Natural killer cell (primary cell): ENCODE data around the gene NOXRED1. TPM values are rescaled to one million over a fixed set of nuclear protein-coding genes. Genes with fewer than 3 reads are reported as not detected.

ENCODE experiments used
- ATAC-seq, 3 donors: fragments of 150-1000 bp in 2 of 3; fragments of 200-7000 bp in 1 of 3; cut with Tn5 transposase; 1 replicate in 1 of 3; 2 replicates in 2 of 3; pipeline ENCODE4 v1.10.0; 2021; ENCODE audit warnings: mild to moderate bottlenecking in 2 of 3, moderate library complexity in 2 of 3
- DNase-seq, 2 donors: peaks; one replicate each; pipeline versions ENCODE4 v3.0.0 to v3.0.0-alpha.2; 2013 to 2021; ENCODE audit warnings: mixed read lengths in 1 of 2
- H3K27ac ChIP-seq: one replicate; pipeline ENCODE4 v1.5.1; 2013; ENCODE audit warnings: mild to moderate bottlenecking, low read length
- H3K27me3 ChIP-seq: one replicate; pipeline ENCODE4 v1.6.1; 2013; ENCODE audit warnings: low read length; ENCODE audit not compliant: control insufficient read depth, insufficient read depth
- H3K36me3 ChIP-seq: one replicate; pipeline ENCODE4 v1.6.1; 2013; ENCODE audit warnings: low read length; ENCODE audit not compliant: control insufficient read depth, insufficient read depth
- H3K4me1 ChIP-seq: one replicate; pipeline ENCODE4 v1.6.1; 2013; ENCODE audit warnings: low read length; ENCODE audit not compliant: control insufficient read depth, insufficient read depth
- H3K4me3 ChIP-seq: one replicate; pipeline ENCODE4 v1.5.1; 2013; ENCODE audit warnings: low read length
- H3K9me3 ChIP-seq: one replicate; pipeline ENCODE4 v1.6.1; 2013; ENCODE audit warnings: low read length; ENCODE audit not compliant: control insufficient read depth, insufficient read depth
- H3K27ac Mint-ChIP-seq, 2 donors: one replicate each; pipeline ENCODE4 v1.8.0; 2022; ENCODE audit warnings: mild to moderate bottlenecking in 2 of 2, mixed read lengths in 2 of 2, moderate library complexity in 1 of 2
- H3K27me3 Mint-ChIP-seq, 2 donors: one replicate each; pipeline ENCODE4 v1.8.0; 2022; ENCODE audit warnings: low read depth in 2 of 2, mixed read lengths in 2 of 2
- H3K36me3 Mint-ChIP-seq: one replicate; pipeline ENCODE4 v1.8.0; 2022; ENCODE audit warnings: mixed read lengths
- H3K4me1 Mint-ChIP-seq, 2 donors: one replicate each; pipeline ENCODE4 v1.8.0; 2022; ENCODE audit warnings: mixed read lengths in 2 of 2
- H3K4me3 Mint-ChIP-seq: one replicate; pipeline ENCODE4 v1.8.0; 2022; ENCODE audit warnings: mild to moderate bottlenecking, moderate library complexity, mixed read lengths
- H3K9me3 Mint-ChIP-seq, 2 donors: one replicate each; pipeline ENCODE4 v1.8.0; 2022; ENCODE audit warnings: mixed read lengths in 2 of 2
- WGBS: methylation state at CpG from one replicate; pipeline ENCODE4 v1.1.7; 2013; ENCODE audit warnings: missing lambda C conversion rate; ENCODE audit not compliant: insufficient coverage; 5-methylcytosine and 5-hydroxymethylcytosine counted together
- intact Hi-C: fragments of 100-400 bp; cut with micrococcal nuclease; formaldehyde crosslinking; loops from one replicate; pipeline ENCODE4 v1.14.2; 2022
- total RNA-seq, 4 donors: library from RNA; stranded (reverse); fragments of 120-200 nt in 1 of 4; gene quantifications; one replicate each; pipeline versions ENCODE4 v1.2.3 to v1.2.4, GENCODE V29; 2013 to 2022
- TF ChIP-seq, protein P1 (sequence below): fragments of 200-600 bp; IDR thresholded peaks from one replicate; pipeline ENCODE4 v1.8.0; 2022; ENCODE audit warnings: antibody characterized with exemption

Gene NOXRED1
- total RNA-seq, 3 donors from 2014 or later (not counting 1 experiment from before 2014, with no cell fraction given), result 0.25 to 0.52 (median 0.40) TPM

DNA sequence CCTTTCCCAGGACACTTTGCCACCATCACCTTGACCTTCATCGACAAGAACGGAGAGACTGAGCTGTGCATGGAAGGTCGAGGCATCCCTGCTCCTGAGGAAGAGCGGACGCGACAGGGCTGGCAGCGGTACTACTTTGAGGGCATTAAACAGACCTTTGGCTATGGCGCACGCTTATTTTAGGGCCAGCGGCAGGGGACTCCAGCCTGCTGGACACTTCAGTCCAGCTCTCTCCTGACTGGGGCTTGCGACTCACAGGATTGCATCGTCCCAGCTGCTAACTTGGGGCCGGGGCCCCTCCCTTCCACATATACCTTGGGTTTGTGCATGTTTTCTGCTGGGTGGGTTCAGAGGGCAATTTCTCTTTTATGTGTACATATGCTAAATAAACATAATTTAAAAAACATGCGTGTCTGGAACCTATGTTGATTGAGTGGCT, 45.8 kb upstream of the NOXRED1 start:
- Mint-ChIP-seq H3K9me3 (no peaks in the 10 kb centered on the region), H3K27ac (no peak overlapping the region), H3K27me3 (no peaks in the 10 kb centered on the region), H3K4me1 (no peaks in the 10 kb centered on the region), H3K4me3 (no peak overlapping the region), H3K36me3 (peaks cover 11% of the 10 kb centered on the region)
- H3K27ac ChIP-seq, result no peak overlapping the region
- intact Hi-C loops, result no loop called here
- 97% methylated on average over 13 of the region's 14 CpGs for WGBS
- no peak overlapping the region for H3K4me3 ChIP-seq
- DNase-seq, result no peak
- no peak for ATAC-seq
- TF ChIP-seq, protein P1, sequence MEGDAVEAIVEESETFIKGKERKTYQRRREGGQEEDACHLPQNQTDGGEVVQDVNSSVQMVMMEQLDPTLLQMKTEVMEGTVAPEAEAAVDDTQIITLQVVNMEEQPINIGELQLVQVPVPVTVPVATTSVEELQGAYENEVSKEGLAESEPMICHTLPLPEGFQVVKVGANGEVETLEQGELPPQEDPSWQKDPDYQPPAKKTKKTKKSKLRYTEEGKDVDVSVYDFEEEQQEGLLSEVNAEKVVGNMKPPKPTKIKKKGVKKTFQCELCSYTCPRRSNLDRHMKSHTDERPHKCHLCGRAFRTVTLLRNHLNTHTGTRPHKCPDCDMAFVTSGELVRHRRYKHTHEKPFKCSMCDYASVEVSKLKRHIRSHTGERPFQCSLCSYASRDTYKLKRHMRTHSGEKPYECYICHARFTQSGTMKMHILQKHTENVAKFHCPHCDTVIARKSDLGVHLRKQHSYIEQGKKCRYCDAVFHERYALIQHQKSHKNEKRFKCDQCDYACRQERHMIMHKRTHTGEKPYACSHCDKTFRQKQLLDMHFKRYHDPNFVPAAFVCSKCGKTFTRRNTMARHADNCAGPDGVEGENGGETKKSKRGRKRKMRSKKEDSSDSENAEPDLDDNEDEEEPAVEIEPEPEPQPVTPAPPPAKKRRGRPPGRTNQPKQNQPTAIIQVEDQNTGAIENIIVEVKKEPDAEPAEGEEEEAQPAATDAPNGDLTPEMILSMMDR, result no peak
- H3K4me1 ChIP-seq, result no peaks in the 10 kb centered on the region
- H3K9me3 ChIP-seq, result no peaks in the 10 kb centered on the region
- H3K27me3 ChIP-seq, result no peaks in the 10 kb centered on the region
- H3K36me3 ChIP-seq, result peaks cover 50% of the 10 kb centered on the region

DNA sequence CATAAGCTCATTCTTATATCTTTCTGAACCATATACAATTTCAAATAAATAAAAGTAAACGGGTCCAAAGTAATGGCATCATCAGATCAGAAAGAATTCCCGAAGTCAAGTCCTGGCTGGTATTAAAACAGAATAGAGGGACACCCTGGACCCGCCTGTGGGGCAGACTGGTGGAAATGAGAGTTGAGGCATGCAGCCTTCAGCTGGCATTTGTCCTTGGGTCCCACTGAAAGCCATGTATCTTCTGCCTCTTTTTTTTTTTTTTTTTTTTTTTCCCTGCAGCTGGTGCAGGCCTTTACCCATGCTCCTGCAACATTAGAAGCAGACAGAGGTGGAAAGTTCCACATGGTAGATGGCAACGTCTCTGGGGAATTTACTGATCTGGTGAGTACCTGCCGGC, 44.5 kb upstream of the NOXRED1 start:
- Histone ChIP-seq H3K9me3 (no peaks in the 10 kb centered on the region), H3K4me3 (no peak overlapping the region), H3K27ac (no peak overlapping the region), H3K36me3 (peaks cover 61% of the 10 kb centered on the region), H3K4me1 (no peaks in the 10 kb centered on the region), H3K27me3 (no peaks in the 10 kb centered on the region)
- 93% methylated on average over 5 of the region's 5 CpGs for WGBS
- TF ChIP-seq, protein P1, result no peak
- DNase-seq, result no peak
- intact Hi-C loops, result no loop called here
- H3K4me1 Mint-ChIP-seq, result no peaks in the 10 kb centered on the region
- peaks cover 11% of the 10 kb centered on the region for H3K36me3 Mint-ChIP-seq
- H3K27me3 Mint-ChIP-seq, result no peaks in the 10 kb centered on the region
- no peak overlapping the region for H3K4me3 Mint-ChIP-seq
- no peaks in the 10 kb centered on the region for H3K9me3 Mint-ChIP-seq
- no peak overlapping the region for H3K27ac Mint-ChIP-seq
- ATAC-seq, result no peak

DNA sequence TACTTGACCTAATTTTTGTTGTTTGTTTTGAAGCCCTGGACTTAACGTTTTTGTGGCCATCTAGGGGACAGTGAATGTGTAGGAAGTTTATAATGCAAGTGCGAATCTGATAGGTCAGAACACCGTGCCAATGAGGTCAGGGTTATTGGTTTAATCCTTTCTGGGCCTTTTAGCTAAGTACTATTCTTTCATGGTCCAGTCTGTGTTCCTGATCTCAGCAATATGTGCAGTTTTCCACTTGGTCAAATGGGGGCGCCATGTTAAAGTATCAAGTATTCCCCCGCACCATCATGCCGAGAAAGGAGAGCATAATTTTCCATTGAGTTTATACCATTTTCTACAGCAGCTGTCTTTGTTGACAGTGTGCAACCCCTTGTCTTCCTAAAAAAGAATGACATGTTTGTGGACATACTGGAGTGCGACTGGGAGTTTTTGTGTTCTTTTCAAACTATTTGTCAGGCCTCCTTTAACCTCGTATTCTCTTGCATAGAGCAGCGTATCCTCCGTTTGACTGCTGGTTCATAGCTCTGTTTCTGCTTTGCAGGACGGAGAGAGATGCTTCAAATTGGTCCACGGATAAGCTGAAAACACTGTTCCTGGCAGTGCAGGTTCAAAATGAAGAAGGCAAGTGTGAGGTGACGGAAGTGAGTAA, 35.9 kb upstream of the NOXRED1 start:
- Histone ChIP-seq H3K36me3 (peaks cover 32% of the 10 kb centered on the region), H3K27ac (no peak overlapping the region), H3K4me3 (peak overlapping the region; percentile 86), H3K4me1 (peaks cover 17% of the 10 kb centered on the region), H3K9me3 (no peaks in the 10 kb centered on the region), H3K27me3 (no peaks in the 10 kb centered on the region)
- Mint-ChIP-seq H3K4me1 (peaks cover 40 to 46% of the 10 kb centered on the region in 2 donors), H3K27me3 (no peaks in the 10 kb centered on the region), H3K36me3 (peaks cover 7% of the 10 kb centered on the region), H3K4me3 (peak overlapping the region; percentile 100), H3K27ac (peak overlapping the region; percentile 99 to 100), H3K9me3 (no peaks in the 10 kb centered on the region)
- WGBS, result 48% methylated on average over 13 of the region's 13 CpGs
- TF ChIP-seq, protein P1, result peak; percentile 55
- no peak for ATAC-seq
- DNase-seq, result peak; percentile 40 to 79
- intact Hi-C loops, result loop anchor here (2.0 to 5.0 kb wide), 2 partner anchors 92 to 362 kb away; partner anchors contain the start of gene CIPC
